Activated CD8-positive, alpha-beta memory T cell treated with anti-CD3 and anti-CD28 coated beads for 48 hours (primary cell): Measurements from ENCODE around the gene ZNF865.

Experiments used
- DNase-seq, 3 experiments: peaks; one replicate each; pipeline ENCODE4 v3.0.0-alpha.2; 2020; ENCODE audit warnings: low read depth in 2 of 3, low spot score in 2 of 3

ZNF865 gene

GRCh38 chr19:55623130-55623529, 17.7 kb downstream of the ZNF865 start:
- DNase-seq, result no peak

- DNase-seq, result no peak
Observed at GRCh38 chr19:55623561-55623960, 18.1 kb downstream of the ZNF865 start.

- peak; percentile 80 to 97 (median 96) for DNase-seq
Observed at GRCh38 chr19:55624109-55625003, 18.9 kb downstream of the ZNF865 start, which contains the start of gene ZNF784. Gene ZNF784, minus strand, starts transcription at chr19:55624566. Its CDS starts 5 bp downstream, at chr19:55624561.

DNA sequence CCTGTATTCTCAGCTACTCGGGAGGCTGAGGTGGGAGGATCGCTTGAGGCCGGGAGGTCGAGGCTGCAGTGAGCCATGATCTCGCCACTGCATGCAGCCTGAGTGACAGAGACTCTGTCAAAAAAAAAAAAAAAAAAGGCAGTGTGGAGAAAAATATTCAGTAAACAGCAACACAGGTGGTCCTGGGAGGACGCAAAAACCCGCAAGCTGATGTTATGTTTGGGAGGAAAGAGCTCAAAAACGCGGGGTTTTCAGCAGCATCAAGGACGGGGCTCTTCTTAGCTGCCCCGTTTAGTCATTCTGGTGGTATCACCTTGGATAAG, 19.5 kb downstream of the ZNF865 start:
- DNase-seq, result no peak

GRCh38 chr19:55626350-55626749, 20.9 kb downstream of the ZNF865 start:
- DNase-seq, result no peak

GRCh38 chr19:55632463-55632834, 27.0 kb downstream of the ZNF865 start:
- DNase-seq, result peak; percentile 47 to 88 (median 66)

- no peak for DNase-seq
Observed at GRCh38 chr19:55633861-55634260, 28.4 kb downstream of the ZNF865 start.

GRCh38 chr19:55635334-55635717, 29.9 kb downstream of the ZNF865 start:
- no peak for DNase-seq

DNA sequence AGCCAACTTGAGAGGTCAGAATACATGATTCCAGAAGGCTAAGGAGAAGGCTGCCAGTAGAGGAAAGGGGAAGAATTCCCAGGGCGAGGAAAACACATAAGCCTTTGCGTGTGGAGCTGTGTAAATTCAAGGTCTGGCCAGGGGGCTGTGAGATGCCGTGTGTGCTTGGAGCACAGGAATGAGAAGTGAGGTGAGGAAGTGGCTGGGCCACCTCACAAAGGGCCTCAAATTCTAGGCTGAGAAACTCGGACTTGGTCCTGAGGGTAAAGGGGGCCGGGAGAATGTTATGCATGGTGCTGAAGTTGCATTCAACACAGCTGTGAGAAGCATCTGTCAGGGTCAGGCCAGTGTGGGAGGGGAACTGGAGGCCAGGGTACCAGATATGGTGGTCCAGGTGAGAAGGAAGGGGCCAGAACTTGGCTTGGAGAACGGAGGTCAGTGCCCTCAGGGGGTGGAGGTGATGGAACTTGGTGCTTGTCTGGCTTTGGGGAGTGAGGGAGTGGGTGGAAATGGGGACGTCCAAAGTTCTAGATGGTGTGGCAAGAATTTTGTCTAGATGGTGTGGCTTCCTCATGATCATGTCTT, 30.5 kb downstream of the ZNF865 start:
- DNase-seq, result no peak

DNA sequence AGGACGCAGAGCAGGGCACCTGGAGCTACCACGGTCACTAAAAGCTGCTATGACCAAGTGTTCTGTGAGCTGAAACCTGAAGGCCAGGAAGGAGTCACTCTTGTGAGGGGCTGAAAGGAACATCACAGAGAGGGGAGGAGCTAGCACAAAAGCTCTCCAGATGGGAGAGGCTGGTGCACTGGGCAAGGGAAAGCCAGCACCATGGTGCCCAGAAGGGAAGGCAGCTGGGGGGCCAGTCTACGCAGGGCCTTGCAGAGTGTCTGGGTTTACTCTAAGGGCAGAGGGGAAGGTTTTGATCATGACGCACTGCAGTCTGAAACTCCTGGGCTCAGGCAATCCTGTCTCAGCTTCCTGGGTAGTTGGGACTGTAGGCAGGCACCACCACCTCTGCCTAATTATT, 31.3 kb downstream of the ZNF865 start:
- DNase-seq, result no peak

GRCh38 chr19:55637534-55637933, 32.1 kb downstream of the ZNF865 start:
- DNase-seq, result no peak

- DNase-seq, result peak in 1 of 3 experiments; percentile 33
Observed at GRCh38 chr19:55638864-55639359, 33.5 kb downstream of the ZNF865 start.

- DNase-seq, result peak in 2 of 3 experiments; percentile 43 to 45
Observed at GRCh38 chr19:55640043-55640576, 34.7 kb downstream of the ZNF865 start.

GRCh38 chr19:55640577-55641425, 35.4 kb downstream of the ZNF865 start, which contains the start of gene ZNF580:
Gene ZNF580, plus strand, starts transcription at chr19:55641002. Its CDS starts 1,507 bp downstream, at chr19:55642509.
- peak in 2 of 3 experiments; percentile 54 to 55 for DNase-seq

- no peak for DNase-seq
Observed at GRCh38 chr19:55641426-55642152, 36.1 kb downstream of the ZNF865 start.

- no peak for DNase-seq
Observed at GRCh38 chr19:55642153-55643002, 36.9 kb downstream of the ZNF865 start.

DNA sequence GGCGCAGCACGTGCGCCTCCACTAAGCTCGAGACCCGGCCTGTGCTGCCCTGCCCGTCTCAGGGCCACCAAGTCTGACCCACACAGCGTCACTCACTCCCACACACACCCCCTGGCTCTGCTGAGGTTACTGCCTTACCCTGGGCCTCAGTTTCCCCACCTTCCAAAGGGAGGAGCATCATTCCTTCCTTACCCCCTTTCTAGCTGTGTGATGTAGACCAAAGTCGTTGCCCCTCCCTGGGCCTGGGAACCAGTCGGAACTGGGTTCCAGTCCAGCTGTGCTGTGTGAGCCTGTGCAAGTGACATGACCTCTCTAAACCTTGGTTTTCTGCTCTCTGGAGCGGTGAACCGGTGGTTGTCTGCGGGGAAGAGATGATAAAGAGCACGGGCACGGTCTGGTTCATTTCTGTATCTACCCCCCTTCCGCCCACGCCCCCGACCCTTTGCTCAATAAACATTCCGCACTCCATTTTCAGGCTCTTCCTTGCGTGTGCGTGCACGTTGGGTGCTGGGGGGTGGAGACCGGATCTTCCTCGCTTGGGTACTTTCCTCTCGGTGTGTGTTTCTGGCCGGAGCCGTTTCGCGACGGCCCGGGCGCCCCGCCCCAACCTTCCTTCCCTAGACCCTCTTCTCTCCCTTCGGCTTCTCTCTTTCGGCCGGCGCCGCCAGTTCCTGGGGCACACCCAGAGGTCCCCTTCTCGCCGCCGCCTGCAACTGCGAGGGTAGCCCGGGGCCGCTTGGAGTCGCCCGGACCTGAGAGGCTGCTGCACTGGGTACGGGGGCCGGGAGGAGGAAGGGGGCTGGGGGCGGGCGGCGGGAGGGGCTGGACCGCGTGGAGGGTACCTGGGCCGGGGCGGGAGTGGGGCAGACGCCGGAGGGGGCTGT, 37.8 kb downstream of the ZNF865 start, which contains the start of gene ZNF581:
TSS of gene ZNF581 (plus strand) at position 647 of the 884 bp plus-strand sequence. CDS start 923 bp downstream, outside the sequence.
- peak; percentile 60 to 70 (median 66) for DNase-seq

DNA sequence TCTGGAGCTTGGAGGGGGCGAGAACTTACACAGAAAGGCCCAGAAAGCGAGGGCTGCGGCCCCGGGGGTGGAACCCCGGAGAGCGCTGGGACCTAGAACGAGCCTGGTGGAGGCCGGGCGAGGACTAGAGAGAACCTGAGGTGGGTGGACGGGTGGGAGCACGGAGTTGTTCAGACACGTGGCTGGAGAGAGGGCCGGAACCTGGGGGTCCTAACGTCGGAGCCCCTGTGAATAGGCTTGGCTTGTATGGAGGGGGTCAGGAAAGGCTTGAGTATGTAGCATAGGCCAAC, 38.4 kb downstream of the ZNF865 start:
- DNase-seq, result no peak
